DMS 273 treated with DMSO at 0.1 percent for 48 hours (cell line): ENCODE data around the gene NOD1.
"Not testable (repeated sequence)": the region's sequence is repeated elsewhere in the genome, so short reads cannot be mapped to it uniquely, and the experiment has no call there.

ENCODE experiments used
- DNase-seq: peaks from one replicate; lab custom pipeline; 2025; lab: John Stamatoyannopoulos, UW

The NOD1 gene

GRCh38 chr7:30420662-30421061, 57.9 kb downstream of the NOD1 start:
- DNase-seq, result no peak

- not testable (repeated sequence) for DNase-seq
These were observed 58.5 kb downstream of the NOD1 start for GRCh38 chr7:30420080-30420479.

DNA sequence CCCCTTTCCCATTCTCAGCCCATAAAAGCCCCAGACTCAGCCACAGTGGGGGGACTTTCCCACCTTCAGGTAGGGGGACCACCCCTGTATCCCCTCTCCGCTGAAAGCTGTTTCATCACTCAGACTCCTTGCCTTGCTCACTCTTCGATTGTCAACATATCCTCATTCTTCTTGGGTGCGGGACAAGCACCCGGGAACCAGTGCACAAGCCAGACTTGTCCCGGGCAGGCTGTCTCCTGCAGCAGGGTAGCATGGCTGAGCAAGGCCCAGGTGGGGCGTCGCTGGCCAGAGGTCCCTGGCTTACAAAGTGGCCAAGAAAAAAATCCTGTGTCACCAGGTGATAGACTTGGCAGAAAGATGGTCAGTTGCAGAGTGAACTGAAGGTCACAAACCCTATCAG, 64.7 kb downstream of the NOD1 start:
- no peak for DNase-seq

DNA sequence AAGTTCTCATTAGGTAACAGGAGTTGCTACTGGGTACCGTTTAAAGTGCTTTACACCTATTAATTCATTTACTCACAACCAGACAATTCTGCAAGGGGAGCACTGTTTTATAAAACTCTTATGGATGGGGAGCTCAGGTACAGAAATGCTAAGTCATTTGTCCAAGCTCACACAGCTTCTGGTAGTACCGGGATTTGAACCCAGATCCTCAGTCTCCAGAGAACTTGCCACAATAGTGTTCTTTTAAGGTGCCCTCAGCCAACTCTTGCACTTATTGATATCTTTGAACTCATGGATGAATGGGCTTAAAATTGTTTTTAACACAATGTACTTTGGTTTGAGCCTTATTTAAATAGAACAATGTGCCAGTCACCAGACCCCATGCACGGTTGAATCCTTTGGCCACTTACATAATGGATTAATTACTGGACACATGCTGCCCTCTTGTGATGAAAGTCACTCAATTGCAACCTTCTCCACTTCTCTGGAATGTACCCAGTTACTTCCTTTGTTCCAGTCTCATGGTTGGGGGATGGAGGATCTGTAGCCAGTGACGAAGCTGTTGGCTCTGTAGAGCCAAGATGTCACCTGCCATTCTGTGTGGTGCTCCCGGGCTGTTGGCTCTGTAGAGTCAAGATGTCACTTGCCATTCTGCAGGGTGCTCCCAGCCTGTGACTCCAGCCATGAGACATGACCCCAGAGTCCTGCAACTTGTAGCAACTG, 65.6 kb downstream of the NOD1 start:
- DNase-seq, result peak; percentile 44

DNA sequence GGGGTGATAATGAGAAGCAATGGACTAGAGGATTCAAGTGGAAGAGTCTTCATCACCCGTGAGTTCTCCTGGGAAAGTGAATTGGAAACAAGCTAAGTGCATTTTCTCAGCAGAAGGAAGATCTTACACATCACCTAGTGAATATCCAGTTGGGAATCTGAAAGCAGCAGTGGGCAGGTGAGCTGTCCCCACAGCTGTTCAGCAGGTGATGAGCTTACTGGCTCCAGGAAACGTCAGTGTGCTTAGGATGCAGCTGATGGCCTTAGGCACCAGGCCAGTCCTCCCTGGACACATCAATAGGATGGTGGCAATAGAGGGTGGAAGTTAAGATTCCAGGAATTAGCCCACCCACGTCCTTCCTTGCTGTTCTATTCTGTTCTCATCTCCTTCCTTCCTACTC, 66.7 kb downstream of the NOD1 start:
- no peak for DNase-seq

DNA sequence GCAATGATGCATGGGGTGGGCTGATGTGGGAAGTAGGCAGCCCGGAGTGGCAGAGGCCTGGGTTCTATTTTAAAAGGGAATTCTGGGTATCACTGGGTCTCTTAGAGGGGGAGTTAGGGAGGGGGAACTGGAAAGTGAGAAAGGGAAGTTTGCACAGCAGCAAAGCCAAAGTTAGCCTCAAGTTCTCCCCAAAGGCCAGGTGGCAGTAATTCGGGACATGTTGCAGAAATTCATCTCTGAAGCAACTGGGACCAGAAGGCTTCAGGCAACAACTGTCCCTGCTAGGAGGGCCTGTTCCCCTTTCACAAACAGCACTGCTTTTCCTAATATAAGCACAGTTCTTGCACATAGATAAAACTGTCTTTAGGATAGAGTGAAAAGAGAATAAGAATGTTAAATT, 67.4 kb downstream of the NOD1 start:
- no peak for DNase-seq

GRCh38 chr7:30406664-30407425, 71.7 kb downstream of the NOD1 start:
- no peak for DNase-seq

GRCh38 chr7:30405179-30405578, 73.4 kb downstream of the NOD1 start:
- no peak for DNase-seq

DNA sequence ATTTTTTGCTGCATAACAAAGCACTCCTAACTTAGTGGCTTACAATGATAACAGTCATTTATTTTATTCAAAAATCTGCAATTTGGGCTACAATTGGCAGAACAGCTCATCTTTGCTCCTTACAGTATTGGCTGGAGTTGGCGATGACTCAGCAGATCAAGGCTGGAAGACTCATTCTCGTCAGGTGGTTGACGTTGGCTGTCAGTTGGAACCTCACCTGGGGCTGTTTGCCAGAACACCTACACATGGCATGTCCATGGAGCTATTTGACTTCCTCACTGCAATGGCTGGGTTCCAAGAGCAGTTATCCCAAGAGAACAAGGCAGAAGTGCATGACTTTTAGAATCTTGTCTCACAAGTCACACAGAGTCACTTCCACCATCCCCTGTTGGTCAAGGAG, 75.1 kb downstream of the NOD1 start:
- no peak for DNase-seq

GRCh38 chr7:30396389-30396788, 82.2 kb downstream of the NOD1 start:
- no peak for DNase-seq

- no peak for DNase-seq
These were observed 82.9 kb downstream of the NOD1 start for GRCh38 chr7:30395676-30396075.

DNA sequence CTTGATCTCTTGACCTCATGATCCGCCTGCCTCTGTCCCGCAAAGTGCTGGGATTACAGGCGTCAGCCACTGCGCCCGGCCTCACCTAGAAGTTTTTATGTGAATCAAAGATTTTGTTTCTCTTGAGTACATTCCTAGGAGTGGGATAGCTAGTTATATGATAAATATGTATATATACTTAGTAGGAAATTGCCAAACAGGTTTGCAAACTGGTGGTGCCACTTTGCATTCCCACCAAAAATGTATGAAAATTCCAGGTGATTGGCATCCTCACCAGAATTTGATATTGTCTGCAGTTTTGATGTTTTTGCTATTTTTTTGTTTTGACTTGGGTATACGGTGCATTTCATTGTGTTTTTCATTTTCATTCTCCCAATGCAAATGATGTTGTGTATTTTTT, 86.8 kb downstream of the NOD1 start:
- DNase-seq, result no peak

DNA sequence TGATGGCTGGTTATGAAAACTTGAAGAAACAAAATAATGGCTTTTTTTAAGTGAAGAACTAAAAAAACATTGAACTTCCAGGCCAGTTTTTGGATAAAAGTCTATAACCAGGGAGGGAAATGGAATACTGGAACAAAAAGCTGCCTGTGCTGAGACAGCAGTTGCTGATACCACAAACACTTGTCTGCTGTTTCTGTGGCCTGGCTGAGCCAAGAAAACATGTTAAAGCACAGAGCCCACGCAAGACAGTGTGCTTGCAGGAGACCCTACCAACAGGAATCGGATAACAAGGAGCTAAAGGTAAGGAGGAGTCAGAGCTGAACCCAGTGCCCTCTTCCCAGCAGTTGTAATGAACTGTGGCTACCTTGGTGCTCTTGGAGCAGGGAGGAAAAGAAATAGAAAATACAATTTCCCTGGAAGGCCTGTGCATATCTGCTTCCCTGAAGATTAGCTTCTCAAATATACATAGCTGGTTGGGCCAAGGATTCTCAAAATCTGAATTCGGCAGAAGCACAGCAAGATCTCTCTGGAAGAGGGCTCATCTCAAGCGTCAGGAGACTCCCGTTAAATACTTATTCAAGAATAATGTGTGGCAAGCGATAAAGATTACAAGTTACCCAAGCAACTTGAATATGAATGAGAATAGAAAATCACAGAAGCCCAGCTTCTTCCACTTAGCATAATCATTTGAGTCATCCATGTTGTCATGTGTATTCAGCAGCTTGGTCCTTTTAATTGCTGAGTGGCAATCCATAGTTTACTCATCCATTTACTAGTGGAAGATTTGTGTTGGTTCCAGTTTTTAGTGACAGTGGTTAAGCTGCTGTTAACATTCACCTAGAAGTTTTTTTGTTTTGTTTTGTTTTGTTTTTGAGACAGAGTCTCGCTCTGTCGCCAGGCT, 87.6 kb downstream of the NOD1 start:
- no peak for DNase-seq

GRCh38 chr7:30389791-30390190, 88.8 kb downstream of the NOD1 start:
- DNase-seq, result no peak

GRCh38 chr7:30382607-30383006, 96.0 kb downstream of the NOD1 start:
- DNase-seq, result no peak

- not testable (repeated sequence) for DNase-seq
These were observed 97.8 kb downstream of the NOD1 start for GRCh38 chr7:30380824-30381223.

- DNase-seq, result no peak
These were observed 98.3 kb downstream of the NOD1 start for GRCh38 chr7:30380294-30380693.

DNA sequence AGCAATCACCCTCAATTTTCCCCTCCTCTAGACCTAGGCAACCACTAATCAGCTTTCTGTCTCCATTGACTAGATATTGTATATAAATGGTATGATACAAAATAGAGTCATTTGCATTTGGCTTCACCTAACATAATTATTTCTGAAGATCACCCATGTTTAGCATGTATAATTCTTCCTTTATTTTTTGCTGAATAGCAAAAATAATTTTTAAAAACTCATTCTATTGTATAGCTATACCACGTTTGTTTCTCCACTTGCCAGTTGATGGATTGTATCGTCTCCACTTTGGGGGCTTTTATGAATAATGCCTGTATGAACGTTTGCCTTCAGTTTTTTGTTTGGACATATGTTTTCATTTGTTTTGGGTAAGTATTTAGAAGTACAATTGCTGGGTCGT, 98.8 kb downstream of the NOD1 start:
- no peak for DNase-seq

- no peak for DNase-seq
These were observed 99.5 kb downstream of the NOD1 start for GRCh38 chr7:30379131-30379530.

DNA sequence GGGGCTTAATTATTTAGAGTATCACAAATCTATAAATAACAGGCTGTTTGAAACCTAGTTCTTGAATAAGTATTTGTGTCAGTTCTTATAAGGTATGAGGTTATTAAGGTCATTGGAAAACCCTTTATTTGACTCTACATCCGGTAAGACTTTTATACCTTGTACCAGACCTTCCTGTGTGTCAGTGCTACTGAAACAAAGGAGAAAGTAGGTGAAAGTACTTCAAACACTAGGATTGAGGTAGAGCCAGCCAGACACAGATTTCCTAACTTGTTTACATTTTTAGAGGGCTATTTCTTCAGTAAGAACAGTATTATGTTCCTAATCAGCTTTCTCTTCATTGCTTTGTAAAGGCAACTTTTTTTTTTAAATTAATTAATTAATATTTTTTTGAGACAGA, 100.3 kb downstream of the NOD1 start:
- no peak for DNase-seq
